A549 (cell line): Measurements from ENCODE around the gene VDAC2. TPM values are rescaled to one million over a fixed set of nuclear protein-coding genes. Genes with fewer than 3 reads are reported as not detected.

ENCODE experiments used
- ATAC-seq, 2 experiments: fragments of 200-7000 bp in 1 of 2; fragments of >200 bp in 1 of 2; cut with Nextera tagmentation in 1 of 2; cut with Tn5 transposase in 1 of 2; 3 replicates each; pipeline versions ENCODE4 v1.8.0 to v1.9.1; 2018 to 2020; ENCODE audit warnings: mild to moderate bottlenecking in 1 of 2, moderate library complexity in 1 of 2
- CTCF ChIA-PET: fragments of 300-600 bp; sonication (Branson Sonifier 250); formaldehyde crosslinking; extraction: SDS; loops from one replicate; lab custom pipeline; 2021; ENCODE audit warnings: antibody characterized with exemption, inconsistent platforms; lab: Yijun Ruan, JAX
- POLR2A ChIA-PET: fragments of 350-600 bp; formaldehyde crosslinking; extraction: SDS; loops from one replicate; lab custom pipeline; 2021; ENCODE audit warnings: antibody characterized with exemption, inconsistent platforms; lab: Yijun Ruan, JAX
- DNase-seq, 2 experiments: peaks; one replicate each; pipeline versions ENCODE4 v3.0.0 to v3.0.0-alpha.2; 2011 to 2016; ENCODE audit warnings: low read depth in 1 of 2, low spot score in 1 of 2
- FAIRE-seq: peaks from 2 replicates; lab custom pipeline; 2011; peaks lifted over from hg19 to GRCh38; lab: Jason Lieb, UNC
- H3K27ac ChIP-seq, 2 experiments: fragments of >200 bp; sonication (Bioruptor Twin); formaldehyde crosslinking; 3 replicates each; pipeline ENCODE4 v1.5.1; 2016 to 2017
- H3K4me1 ChIP-seq: fragments of >200 bp; sonication (Bioruptor Twin); formaldehyde crosslinking; 3 replicates; pipeline ENCODE4 v1.6.1; 2016
- H3K4me2 ChIP-seq: fragments of >200 bp; sonication (Bioruptor Twin); formaldehyde crosslinking; 3 replicates; pipeline ENCODE4 v1.6.1; 2016
- H3K4me3 ChIP-seq: fragments of >200 bp; sonication (Bioruptor Twin); formaldehyde crosslinking; 3 replicates; pipeline ENCODE4 v1.5.1; 2016
- H3K9me3 ChIP-seq: fragments of >200 bp; sonication (Bioruptor Twin); formaldehyde crosslinking; 3 replicates; pipeline ENCODE4 v1.6.1; 2016
- CEBPB ChIP-seq, 2 experiments: fragments of >200 bp in 1 of 2; sonication (Bioruptor Twin) in 1 of 2; formaldehyde crosslinking in 1 of 2; IDR thresholded peaks; 2 replicates each; pipeline ENCODE4 v1.6.1; 2012 to 2016
- E2F6 ChIP-seq: IDR thresholded peaks from 2 replicates; pipeline ENCODE4 v1.6.1; 2012; ENCODE audit warnings: low read depth, borderline replicate concordance
- EHF ChIP-seq: fragments of 250-450 bp; sonication (Bioruptor Pico); IDR thresholded peaks from 2 replicates; pipeline ENCODE4 v1.5.0; 2020; ENCODE audit warnings: mild to moderate bottlenecking
- EHMT2 ChIP-seq: fragments of 200-600 bp; sonication (generic); IDR thresholded peaks from 2 replicates; pipeline ENCODE4 v1.6.1; 2016; ENCODE audit warnings: antibody characterized with exemption, low read depth, mild to moderate bottlenecking, moderate library complexity
- ELK1 ChIP-seq: fragments of 150-350 bp; IDR thresholded peaks from 2 replicates; pipeline ENCODE4 v1.6.1; 2014; ENCODE audit warnings: low read depth, mild to moderate bottlenecking, low read length
- FOSL2 ChIP-seq, 2 experiments: fragments of 450-650 bp in 1 of 2; fragments of >200 bp in 1 of 2; sonication (Bioruptor Twin) in 1 of 2; formaldehyde crosslinking; IDR thresholded peaks; 2 replicates each; pipeline versions ENCODE4 v1.5.0 to v1.6.1; 2016 to 2020; ENCODE audit warnings: mild to moderate bottlenecking in 1 of 2, moderate library complexity in 1 of 2
- GATA3 ChIP-seq: IDR thresholded peaks from 2 replicates; pipeline ENCODE4 v1.6.1; 2012; ENCODE audit warnings: borderline replicate concordance
- HOXB13 ChIP-seq: fragments of 250-450 bp; sonication (Bioruptor Pico); IDR thresholded peaks from 2 replicates; pipeline ENCODE4 v1.5.0; 2020; ENCODE audit warnings: low read depth, mild to moderate bottlenecking, moderate library complexity
- HOXB5 ChIP-seq: fragments of 250-450 bp; sonication (Bioruptor Pico); IDR thresholded peaks from 2 replicates; pipeline ENCODE4 v1.5.0; 2020; ENCODE audit warnings: mild to moderate bottlenecking, moderate library complexity
- KDM1A ChIP-seq: fragments of 200-600 bp; sonication (generic); IDR thresholded peaks from 2 replicates; pipeline ENCODE4 v1.6.1; 2016; ENCODE audit warnings: low read depth, mild to moderate bottlenecking
- MAFK ChIP-seq: fragments of 450-650 bp; IDR thresholded peaks from 2 replicates; pipeline ENCODE4 v1.6.1; 2014; ENCODE audit not compliant: partially characterized antibody
- NFE2L2 ChIP-seq: fragments of 150-350 bp; conservative IDR thresholded peaks from 2 replicates; pipeline ENCODE4 v1.6.1; 2014; ENCODE audit warnings: low read length
- NPAS2 ChIP-seq: fragments of 250-450 bp; sonication (Bioruptor Pico); IDR thresholded peaks from 2 replicates; pipeline ENCODE4 v1.8.0; 2022; ENCODE audit warnings: mild to moderate bottlenecking, moderate library complexity, borderline replicate concordance
- RAD21 ChIP-seq, 2 experiments: fragments of >200 bp in 1 of 2; sonication (Bioruptor Twin) in 1 of 2; formaldehyde crosslinking in 1 of 2; IDR thresholded peaks in 1 of 2; conservative IDR thresholded peaks in 1 of 2; 2 replicates in 1 of 2; 3 replicates in 1 of 2; pipeline ENCODE4 v1.6.1; 2012 to 2018; ENCODE audit warnings: inconsistent platforms in 1 of 2
- RCOR1 ChIP-seq: fragments of 150-350 bp; IDR thresholded peaks from 2 replicates; pipeline ENCODE4 v1.6.1; 2014; ENCODE audit warnings: antibody characterized with exemption, low read length, low read depth
- RFX5 ChIP-seq: fragments of 450-650 bp; IDR thresholded peaks from 2 replicates; pipeline ENCODE4 v1.7.1; 2014; ENCODE audit warnings: antibody characterized with exemption, mild to moderate bottlenecking, moderate library complexity
- SMC3 ChIP-seq: fragments of >200 bp; sonication (Bioruptor Twin); formaldehyde crosslinking; IDR thresholded peaks from 3 replicates; pipeline ENCODE4 v1.6.1; 2018; ENCODE audit warnings: inconsistent platforms
- ZSCAN20 ChIP-seq: fragments of 250-450 bp; sonication (Bioruptor Pico); IDR thresholded peaks from 2 replicates; pipeline ENCODE4 v1.8.0; 2022; ENCODE audit warnings: mild to moderate bottlenecking, moderate library complexity
- WGBS: methylation state at CpG from one replicate; pipeline ENCODE4 v1.1.6; 2017; ENCODE audit errors: missing lambda C conversion rate; 5-methylcytosine and 5-hydroxymethylcytosine counted together
- polyA plus RNA-seq, 4 experiments: library from polyadenylated mRNA; depleted of rRNA in 3 of 4; stranded (reverse); fragments of >200 nt; fragmentation: RNase III in 1 of 4; extraction: RNeasy Plus Mini Kit Qiagen cat#74134 plus additional on column Dnase treatment in 1 of 4; gene quantifications; 2 replicates in 3 of 4; 3 replicates in 1 of 4; pipeline ENCODE4 v1.2.3, GENCODE V29; 2011 to 2017
- TF ChIP-seq, protein P1 (sequence below): IDR thresholded peaks from 2 replicates; pipeline ENCODE4 v1.6.1; 2012
- TF ChIP-seq, protein P2 (sequence below): fragments of 450-650 bp; IDR thresholded peaks from 2 replicates; pipeline ENCODE4 v1.6.1; 2014; ENCODE audit warnings: antibody characterized with exemption

VDAC2 gene
- polyA plus RNA-seq, 2 of the 4 experiments (the other 2 are of a cell fraction) = 273 to 285 TPM

DNA sequence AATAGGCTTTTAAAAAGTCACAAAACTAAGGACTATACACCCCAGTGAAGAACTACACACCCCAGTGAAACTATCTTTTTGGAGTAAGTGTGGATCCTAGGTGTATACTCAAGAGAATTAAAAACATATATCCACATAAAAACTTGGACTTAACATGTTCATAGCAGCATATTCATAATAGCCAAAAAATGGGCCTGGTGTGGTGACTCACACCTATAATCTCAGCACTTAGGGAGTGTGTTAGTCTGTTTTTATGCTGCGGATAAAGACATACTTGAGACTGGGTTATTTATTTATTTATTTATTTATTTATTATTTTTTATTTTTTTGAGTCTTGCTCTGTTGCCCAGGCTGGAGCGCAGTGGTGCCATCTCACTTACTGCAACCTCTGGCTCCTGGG lies 44.1 kb downstream of the VDAC2 start:
- Histone ChIP-seq H3K9me3 (peaks cover 25% of the 10 kb centered on the region), H3K27ac (no peak overlapping the region)
- TF ChIP-seq MAFK (no peak), NPAS2 (CRISPR knock-in tag) (no peak), NFE2L2 (no peak), SMC3 (no peak), ELK1 (no peak), RFX5 (no peak), GATA3 (no peak), HOXB13 (CRISPR knock-in tag) (no peak), E2F6 (no peak), EHF (CRISPR knock-in tag) (no peak), EHMT2 (no peak), CEBPB (IDR thresholded peaks at IDR 0.05) (no peak), ZSCAN20 (CRISPR knock-in tag) (no peak), KDM1A (no peak), HOXB5 (CRISPR knock-in tag) (no peak), FOSL2 (IDR thresholded peaks at IDR 0.05) (no peak), FOSL2 (CRISPR knock-in tag; IDR thresholded peaks at IDR 0.05) (no peak)
- TF ChIP-seq, protein P1, sequence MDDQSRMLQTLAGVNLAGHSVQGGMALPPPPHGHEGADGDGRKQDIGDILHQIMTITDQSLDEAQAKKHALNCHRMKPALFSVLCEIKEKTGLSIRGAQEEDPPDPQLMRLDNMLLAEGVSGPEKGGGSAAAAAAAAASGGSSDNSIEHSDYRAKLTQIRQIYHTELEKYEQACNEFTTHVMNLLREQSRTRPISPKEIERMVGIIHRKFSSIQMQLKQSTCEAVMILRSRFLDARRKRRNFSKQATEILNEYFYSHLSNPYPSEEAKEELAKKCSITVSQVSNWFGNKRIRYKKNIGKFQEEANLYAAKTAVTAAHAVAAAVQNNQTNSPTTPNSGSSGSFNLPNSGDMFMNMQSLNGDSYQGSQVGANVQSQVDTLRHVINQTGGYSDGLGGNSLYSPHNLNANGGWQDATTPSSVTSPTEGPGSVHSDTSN = no peak
- TF ChIP-seq, protein P2, sequence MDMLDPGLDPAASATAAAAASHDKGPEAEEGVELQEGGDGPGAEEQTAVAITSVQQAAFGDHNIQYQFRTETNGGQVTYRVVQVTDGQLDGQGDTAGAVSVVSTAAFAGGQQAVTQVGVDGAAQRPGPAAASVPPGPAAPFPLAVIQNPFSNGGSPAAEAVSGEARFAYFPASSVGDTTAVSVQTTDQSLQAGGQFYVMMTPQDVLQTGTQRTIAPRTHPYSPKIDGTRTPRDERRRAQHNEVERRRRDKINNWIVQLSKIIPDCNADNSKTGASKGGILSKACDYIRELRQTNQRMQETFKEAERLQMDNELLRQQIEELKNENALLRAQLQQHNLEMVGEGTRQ = no peak
- TF ChIP-seq, all 56 proteins: peak for 0
- no peaks in the 10 kb centered on the region for H3K4me1 ChIP-seq
- no peak overlapping the region for H3K4me2 ChIP-seq
- DNase-seq (no peak), FAIRE-seq (no peak), ATAC-seq (no peak)
- H3K4me3 ChIP-seq = no peak overlapping the region
- CTCF ChIA-PET = interaction anchor here (0.7 kb wide), 1 partner anchor 41 kb away, joined by 3 read pairs; no protein-coding TSS in a partner anchor
- POLR2A ChIA-PET = no interaction called here
- 95% methylated on average over 2 of the region's 2 CpGs for WGBS

DNA sequence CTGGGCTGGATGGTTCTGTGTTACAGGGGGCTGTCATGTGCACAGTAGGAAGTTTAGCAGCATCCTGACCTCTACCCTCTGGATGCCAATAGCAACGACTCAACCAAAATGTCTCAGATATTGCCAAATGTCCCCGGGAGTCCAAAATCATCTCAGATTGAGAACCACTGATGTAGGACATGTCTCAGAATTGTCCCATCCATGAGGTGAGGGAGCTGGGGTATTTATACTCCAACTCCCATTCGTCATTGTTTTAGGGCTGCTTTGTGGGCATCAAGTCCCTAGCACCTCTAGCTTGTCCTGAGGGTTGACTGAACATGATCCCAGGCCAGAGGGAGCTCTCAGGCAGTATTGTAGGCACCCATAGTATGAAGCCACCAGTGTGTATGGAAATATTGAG lies 50.4 kb downstream of the VDAC2 start:
- Histone ChIP-seq H3K4me1 (no peaks in the 10 kb centered on the region), H3K9me3 (no peaks in the 10 kb centered on the region), H3K4me2 (no peak overlapping the region), H3K27ac (no peak overlapping the region), H3K4me3 (no peak overlapping the region)
- ChIA-PET CTCF (interaction anchor here (0.6 to 4.8 kb wide), 4 partner anchors 10 to 89 kb away, joined by 3 to 16 read pairs (median 3); partner anchors contain the start of gene COMTD1), POLR2A (no interaction called here)
- FAIRE-seq = no peak
- DNase-seq = no peak
- no peak for TF ChIP-seq RCOR1
- TF ChIP-seq, protein P2 = no peak
- TF ChIP-seq RAD21 (conservative IDR thresholded peaks at IDR 0.05 in 1 of 2, IDR thresholded peaks at IDR 0.05 in 1 of 2) = no peak
- 38% methylated on average over 3 of the region's 3 CpGs for WGBS
- no peak for ATAC-seq
